HepG2 (cell line): Measurements from ENCODE around the gene RASA3. TPM values are rescaled to one million over a fixed set of nuclear protein-coding genes. Genes with fewer than 3 reads are reported as not detected.
A peak's percentile ranks its signal among the peaks of the same experiment; 100 is the strongest.

Source experiments
- ATAC-seq: fragments of 200-7000 bp; cut with Tn5 transposase; 3 replicates; pipeline ENCODE4 v1.9.1; 2020; ENCODE audit warnings: mild to moderate bottlenecking, moderate library complexity
- BruUV-seq: library from RNA; stranded (reverse); fragments of 400-500 nt; replicated peaks from 2 replicates; lab custom pipeline; 2021; lab: Mats Ljungman, UMichigan
- CTCF ChIA-PET: fragments of 300-600 bp; formaldehyde crosslinking; extraction: SDS; loops from one replicate; lab custom pipeline; 2021; ENCODE audit warnings: low total read pairs, inconsistent platforms, low intra/inter-chr PET ratio; lab: Yijun Ruan, JAX
- POLR2A ChIA-PET: fragments of 350-600 bp; sonication (Branson Sonifier 250); formaldehyde crosslinking; loops from one replicate; lab custom pipeline; 2020; ENCODE audit warnings: antibody characterized with exemption, inconsistent platforms; lab: Yijun Ruan, JAX
- DNase-seq: peaks from one replicate; pipeline ENCODE4 v3.0.0-alpha.2; 2015; ENCODE audit warnings: low spot score
- FAIRE-seq: peaks from 3 replicates; lab custom pipeline; 2011; peaks lifted over from hg19 to GRCh38; lab: Jason Lieb, UNC
- H2AFZ ChIP-seq: one replicate; pipeline ENCODE4 v1.6.1; 2011; ENCODE audit warnings: low read length, inconsistent platforms
- H3K27ac ChIP-seq: fragments of 300-600 bp; 3 replicates; pipeline ENCODE4 v1.8.0; 2011; ENCODE audit warnings: mixed run types, mild to moderate bottlenecking, mixed read lengths, low read length, inconsistent platforms; ENCODE audit not compliant: insufficient read depth; ENCODE audit errors: extremely low read length
- H3K27me3 ChIP-seq, 2 experiments: fragments of 200-600 bp in 1 of 2; 2 replicates in 1 of 2; 3 replicates in 1 of 2; pipeline versions ENCODE4 v1.6.0 to v1.8.0; 2011; ENCODE audit warnings: low read length in 2 of 2, mild to moderate bottlenecking in 2 of 2, moderate library complexity in 2 of 2, inconsistent platforms in 1 of 2; ENCODE audit not compliant: insufficient read depth in 2 of 2, control insufficient read depth in 1 of 2
- H3K36me3 ChIP-seq, 2 experiments: fragments of 200-600 bp in 1 of 2; replicated peaks in 1 of 2; 2 replicates in 1 of 2; 3 replicates in 1 of 2; pipeline versions ENCODE4 v1.5.1 to v1.8.0; 2011; ENCODE audit warnings: low read length in 2 of 2, inconsistent platforms in 1 of 2; ENCODE audit not compliant: insufficient read depth in 2 of 2, control insufficient read depth in 1 of 2
- H3K4me1 ChIP-seq: 2 replicates; pipeline ENCODE4 v1.5.1; 2012; ENCODE audit warnings: low read length, inconsistent platforms; ENCODE audit not compliant: insufficient read depth
- H3K4me2 ChIP-seq: 2 replicates; pipeline ENCODE4 v1.6.0; 2011; ENCODE audit warnings: low read depth, low read length, inconsistent platforms
- H3K4me3 ChIP-seq, 3 experiments: fragments of 200-600 bp in 1 of 3; sonication (generic), shearing (Covaris generic) in 1 of 3; replicated peaks in 1 of 3; 2 replicates each; pipeline ENCODE4 v1.5.1; 2011 to 2016; ENCODE audit warnings: low read length in 3 of 3, inconsistent platforms in 2 of 3, low read depth in 2 of 3, mild to moderate bottlenecking in 2 of 3, control low read depth in 1 of 3, mixed read lengths in 1 of 3; ENCODE audit not compliant: insufficient read depth in 1 of 3
- H3K79me2 ChIP-seq: one replicate; pipeline ENCODE4 v1.6.1; 2011; ENCODE audit warnings: low read length, inconsistent platforms; ENCODE audit not compliant: insufficient read depth
- H3K9ac ChIP-seq: 2 replicates; pipeline ENCODE4 v1.6.0; 2011; ENCODE audit warnings: mild to moderate bottlenecking, low read depth, low read length, inconsistent platforms; ENCODE audit not compliant: insufficient read depth
- H3K9me3 ChIP-seq: 2 replicates; pipeline ENCODE4 v1.5.1; 2012; ENCODE audit warnings: mild to moderate bottlenecking, low read length
- H4K20me1 ChIP-seq: 2 replicates; pipeline ENCODE4 v1.6.0; 2011; ENCODE audit warnings: inconsistent platforms, mild to moderate bottlenecking, low read length, moderate library complexity; ENCODE audit not compliant: insufficient read depth
- ARHGAP35 ChIP-seq: sonication (generic); formaldehyde crosslinking; IDR thresholded peaks from 2 replicates; pipeline ENCODE4 v1.9.0; 2022; ENCODE audit warnings: mild to moderate bottlenecking, inconsistent platforms, moderate library complexity, missing genetic modification reagents, borderline replicate concordance
- IRX3 ChIP-seq: sonication (generic); formaldehyde crosslinking; IDR thresholded peaks from 2 replicates; pipeline ENCODE4 v1.8.1; 2023; ENCODE audit warnings: mild to moderate bottlenecking, low read depth, missing genetic modification reagents, borderline replicate concordance
- JUN ChIP-seq: sonication (generic); formaldehyde crosslinking; IDR thresholded peaks from 2 replicates; pipeline ENCODE4 v1.4.0; 2020; ENCODE audit warnings: mild to moderate bottlenecking, missing genetic modification reagents
- KLF6 ChIP-seq: IDR thresholded peaks from 2 replicates; pipeline ENCODE4 v1.8.0; 2016; ENCODE audit warnings: missing biosample characterization, missing genetic modification reagents
- NFE2L1 ChIP-seq: sonication (generic); formaldehyde crosslinking; IDR thresholded peaks from 2 replicates; pipeline ENCODE4 v1.4.0; 2020; ENCODE audit warnings: missing genetic modification reagents, mild to moderate bottlenecking, borderline replicate concordance
- RBFOX2 ChIP-seq: fragments of 200-400 bp; formaldehyde crosslinking; IDR thresholded peaks from 2 replicates; pipeline ENCODE4 v1.6.1; 2017; ENCODE audit warnings: low read depth, mild to moderate bottlenecking, low read length
- SP140L ChIP-seq: sonication (generic); formaldehyde crosslinking; IDR thresholded peaks from 2 replicates; pipeline ENCODE4 v1.4.0; 2020; ENCODE audit warnings: missing genetic modification reagents, borderline replicate concordance
- ZC3H13 ChIP-seq: sonication (generic); formaldehyde crosslinking; IDR thresholded peaks from 2 replicates; pipeline ENCODE4 v1.8.1; 2023; ENCODE audit warnings: mild to moderate bottlenecking, missing genetic modification reagents, moderate library complexity
- ZFYVE20 ChIP-seq: sonication (generic); formaldehyde crosslinking; IDR thresholded peaks from 2 replicates; pipeline ENCODE4 v1.8.0; 2023; ENCODE audit warnings: low read depth, mild to moderate bottlenecking, moderate library complexity, missing genetic modification reagents, borderline replicate concordance
- ZNF10 ChIP-seq: sonication (generic); formaldehyde crosslinking; IDR thresholded peaks from 2 replicates; pipeline ENCODE4 v1.4.0; 2020; ENCODE audit warnings: mild to moderate bottlenecking, low read depth, missing genetic modification reagents, borderline replicate concordance
- ZNF496 ChIP-seq: sonication (generic); formaldehyde crosslinking; IDR thresholded peaks from 2 replicates; pipeline ENCODE4 v1.8.1; 2023; ENCODE audit warnings: mild to moderate bottlenecking, moderate library complexity, missing genetic modification reagents; ENCODE audit not compliant: insufficient replicate concordance
- ZNF530 ChIP-seq: sonication (generic); formaldehyde crosslinking; IDR thresholded peaks from 2 replicates; pipeline ENCODE4 v1.5.0; 2020; ENCODE audit warnings: low read depth, mild to moderate bottlenecking, missing genetic modification reagents
- ZSCAN25 ChIP-seq: sonication (generic); formaldehyde crosslinking; IDR thresholded peaks from 2 replicates; pipeline ENCODE4 v1.8.0; 2022; ENCODE audit warnings: mild to moderate bottlenecking, missing genetic modification reagents
- WGBS: methylation state at CpG from one replicate; pipeline ENCODE4 v1.1.6; 2017; ENCODE audit warnings: low lambda C conversion rate; 5-methylcytosine and 5-hydroxymethylcytosine counted together
- in situ Hi-C: cut with HindIII; loops from 2 replicates; pipeline ENCODE4 v1.10.0; 2017; ENCODE audit warnings: low pct_unique_long_range_greater_than_20kb; ENCODE audit not compliant: extremely low pct_ligation_motif_present
- intact Hi-C: fragments of 100-400 bp; cut with micrococcal nuclease; formaldehyde crosslinking; loops from one replicate; pipeline ENCODE4 v1.10.0; 2022; ENCODE audit not compliant: unreplicated experiment
- polyA plus RNA-seq, 8 experiments: library from polyadenylated mRNA; depleted of rRNA in 3 of 8; stranded (reverse) in 7 of 8; unstranded in 1 of 8; fragments of >200 nt; fragmentation: Illumina TruSeq in 4 of 8; extraction: Trizol in 4 of 8; gene quantifications; 2 replicates each; pipeline versions ENCODE4 v1.2.1 to v1.2.3, GENCODE V29; 2011 to 2016; ENCODE audit warnings: low read depth in 4 of 8, missing spikeins in 1 of 8, mixed read lengths in 1 of 8; ENCODE audit not compliant: insufficient read depth in 1 of 8
- total RNA-seq, 5 experiments: library from RNA; depleted of rRNA; stranded (reverse); fragments of >200 nt; fragmentation: Illumina TruSeq; extraction: Trizol; gene quantifications; 2 replicates each; pipeline ENCODE4 v1.2.3, GENCODE V29; 2016; ENCODE audit warnings: low read depth in 1 of 5
- TF ChIP-seq, protein P1 (sequence below): sonication (generic); formaldehyde crosslinking; IDR thresholded peaks from 2 replicates; pipeline ENCODE4 v1.4.0; 2020; ENCODE audit warnings: missing genetic modification reagents, borderline replicate concordance
- TF ChIP-seq, protein P2 (sequence below): sonication (generic); formaldehyde crosslinking; conservative IDR thresholded peaks from 2 replicates; pipeline ENCODE4 v1.8.1; 2023; ENCODE audit warnings: missing genetic modification reagents
- TF ChIP-seq, protein P3 (sequence below): IDR thresholded peaks from 2 replicates; pipeline ENCODE4 v1.6.1; 2018; ENCODE audit warnings: missing genetic modification reagents

Gene RASA3
- total and polyA plus RNA-seq, 2 of the 13 experiments (the other 11 are each of a cell fraction or from before 2014, with no cell fraction given): 0.05 TPM; not detected in 1

DNA sequence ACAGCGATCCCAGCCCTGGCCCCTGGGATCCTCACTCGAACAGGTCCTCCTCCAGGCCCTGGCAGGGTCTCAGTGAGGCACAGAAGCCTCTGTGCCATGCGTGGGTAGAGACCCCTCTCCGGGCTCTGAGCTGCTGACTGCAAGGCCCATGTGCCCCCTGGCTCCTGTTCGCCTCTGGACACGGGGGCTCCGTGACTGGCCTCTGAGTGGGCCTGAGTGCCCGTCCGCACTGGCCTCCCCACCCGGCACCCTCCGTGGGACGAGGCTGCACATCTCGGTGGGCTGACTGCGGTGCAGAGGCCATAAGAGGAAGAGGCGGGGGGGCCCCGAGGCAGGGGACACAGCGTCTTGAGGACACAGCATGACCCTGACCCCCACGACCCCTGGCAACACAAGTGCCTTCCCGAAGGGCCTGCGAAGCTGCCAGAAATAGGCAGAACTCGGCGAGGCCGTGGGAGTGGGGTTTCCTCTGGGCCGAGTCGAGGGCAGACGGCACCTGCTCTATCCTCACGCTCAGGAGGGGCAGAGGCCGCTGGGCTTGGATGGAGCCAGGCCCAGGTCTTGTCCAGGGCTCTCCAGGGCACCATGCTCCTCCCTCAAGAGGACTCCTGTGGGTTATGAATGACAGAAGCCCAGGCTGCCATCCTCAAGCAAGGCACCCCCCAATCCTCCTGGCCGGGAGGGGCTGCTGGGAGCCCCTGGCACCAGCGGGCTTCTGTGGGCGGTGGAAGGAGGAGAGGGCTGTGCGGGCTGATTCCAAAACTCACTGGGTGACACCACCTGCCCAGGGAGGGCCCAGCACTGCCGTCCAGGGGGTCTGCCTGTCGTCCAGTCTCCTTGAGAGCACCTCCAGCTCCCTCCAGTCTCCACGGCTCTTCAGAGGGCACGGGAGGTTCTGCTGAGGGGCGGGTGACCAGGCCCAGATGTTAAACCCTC is 52.6 kb downstream of the RASA3 start (continued):
- TF ChIP-seq, protein P1, sequence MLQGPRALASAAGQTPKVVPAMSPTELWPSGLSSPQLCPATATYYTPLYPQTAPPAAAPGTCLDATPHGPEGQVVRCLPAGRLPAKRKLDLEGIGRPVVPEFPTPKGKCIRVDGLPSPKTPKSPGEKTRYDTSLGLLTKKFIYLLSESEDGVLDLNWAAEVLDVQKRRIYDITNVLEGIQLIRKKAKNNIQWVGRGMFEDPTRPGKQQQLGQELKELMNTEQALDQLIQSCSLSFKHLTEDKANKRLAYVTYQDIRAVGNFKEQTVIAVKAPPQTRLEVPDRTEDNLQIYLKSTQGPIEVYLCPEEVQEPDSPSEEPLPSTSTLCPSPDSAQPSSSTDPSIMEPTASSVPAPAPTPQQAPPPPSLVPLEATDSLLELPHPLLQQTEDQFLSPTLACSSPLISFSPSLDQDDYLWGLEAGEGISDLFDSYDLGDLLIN (CRISPR knock-in tag): no peak
- TF ChIP-seq RBFOX2: no peak
- TF ChIP-seq, protein P2, sequence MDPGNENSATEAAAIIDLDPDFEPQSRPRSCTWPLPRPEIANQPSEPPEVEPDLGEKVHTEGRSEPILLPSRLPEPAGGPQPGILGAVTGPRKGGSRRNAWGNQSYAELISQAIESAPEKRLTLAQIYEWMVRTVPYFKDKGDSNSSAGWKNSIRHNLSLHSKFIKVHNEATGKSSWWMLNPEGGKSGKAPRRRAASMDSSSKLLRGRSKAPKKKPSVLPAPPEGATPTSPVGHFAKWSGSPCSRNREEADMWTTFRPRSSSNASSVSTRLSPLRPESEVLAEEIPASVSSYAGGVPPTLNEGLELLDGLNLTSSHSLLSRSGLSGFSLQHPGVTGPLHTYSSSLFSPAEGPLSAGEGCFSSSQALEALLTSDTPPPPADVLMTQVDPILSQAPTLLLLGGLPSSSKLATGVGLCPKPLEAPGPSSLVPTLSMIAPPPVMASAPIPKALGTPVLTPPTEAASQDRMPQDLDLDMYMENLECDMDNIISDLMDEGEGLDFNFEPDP (CRISPR knock-in tag): no peak

DNA sequence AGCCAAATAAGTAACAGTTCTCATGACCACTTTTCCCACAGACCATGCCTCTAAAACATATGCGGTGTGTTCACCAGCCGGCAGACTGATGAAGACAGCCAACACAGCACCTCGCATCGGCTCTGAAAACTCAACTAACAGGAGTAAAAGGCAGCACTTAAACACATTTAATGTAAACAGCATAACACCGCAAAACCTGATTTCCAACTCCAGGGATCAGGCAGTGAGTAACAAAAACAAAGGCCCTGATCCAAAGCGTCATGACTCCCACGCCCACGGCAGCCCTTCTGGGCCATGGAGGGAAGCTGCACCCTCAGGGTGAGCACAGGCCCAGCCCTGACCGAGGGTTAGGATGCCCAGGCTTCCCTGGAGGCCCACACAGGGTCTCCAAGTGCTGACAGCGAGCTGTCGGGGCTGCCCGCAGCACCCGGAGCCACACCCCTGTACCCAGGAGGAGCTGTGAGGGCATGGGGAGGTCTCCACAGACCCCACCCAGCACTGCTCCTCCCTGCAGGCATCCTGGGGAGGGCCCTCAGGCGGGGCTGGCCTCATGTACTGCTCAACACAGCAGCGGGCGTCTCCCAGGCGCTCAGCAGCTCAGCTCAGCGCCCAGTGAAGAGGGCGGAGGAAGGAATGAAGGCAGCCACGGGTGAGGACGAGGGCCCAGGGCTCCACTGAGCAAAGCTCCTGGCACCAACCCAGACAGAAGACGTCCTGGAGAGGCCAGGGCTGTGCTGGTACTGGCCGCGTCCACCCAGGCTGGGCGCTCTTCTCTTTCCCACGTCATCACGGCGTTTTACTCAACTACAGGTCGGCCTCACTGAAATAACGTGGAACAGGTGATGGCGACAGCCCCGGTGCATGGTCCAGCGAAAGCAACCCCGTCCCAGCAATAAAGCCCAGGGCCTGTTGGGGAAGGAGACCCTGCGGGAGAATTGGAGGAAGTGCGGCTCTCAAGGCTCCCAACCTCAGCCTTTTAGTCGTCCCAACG is 53.7 kb downstream of the RASA3 start:
- Histone ChIP-seq H4K20me1 (no peaks in the 10 kb centered on the region), H3K27ac (no peak overlapping the region), H3K4me1 (no peaks in the 10 kb centered on the region), H3K27me3 (peaks cover 7 to 66% of the 10 kb centered on the region in 2 experiments; a peak in 4 of 5 replicates), H2AFZ (no peak overlapping the region), H3K4me2 (no peak overlapping the region), H3K9ac (no peak overlapping the region), H3K36me3 (no peaks in the 10 kb centered on the region), H3K4me3 (no peak overlapping the region), H3K9me3 (no peaks in the 10 kb centered on the region), H3K79me2 (no peaks in the 10 kb centered on the region)
- ChIA-PET CTCF (no interaction called here), POLR2A (no interaction called here)
- ATAC-seq (peak; percentile 24; the same call in 1 of the 3 replicates), DNase-seq (no peak), FAIRE-seq (no peak)
- 45% methylated on average over 24 of the region's 38 CpGs for WGBS
- in situ Hi-C loops (no loop called here), intact Hi-C loops (no loop called here)
- no TSS peak for BruUV-seq
- TF ChIP-seq, protein P3, sequence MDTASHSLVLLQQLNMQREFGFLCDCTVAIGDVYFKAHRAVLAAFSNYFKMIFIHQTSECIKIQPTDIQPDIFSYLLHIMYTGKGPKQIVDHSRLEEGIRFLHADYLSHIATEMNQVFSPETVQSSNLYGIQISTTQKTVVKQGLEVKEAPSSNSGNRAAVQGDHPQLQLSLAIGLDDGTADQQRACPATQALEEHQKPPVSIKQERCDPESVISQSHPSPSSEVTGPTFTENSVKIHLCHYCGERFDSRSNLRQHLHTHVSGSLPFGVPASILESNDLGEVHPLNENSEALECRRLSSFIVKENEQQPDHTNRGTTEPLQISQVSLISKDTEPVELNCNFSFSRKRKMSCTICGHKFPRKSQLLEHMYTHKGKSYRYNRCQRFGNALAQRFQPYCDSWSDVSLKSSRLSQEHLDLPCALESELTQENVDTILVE (CRISPR knock-in tag): no peak
- TF ChIP-seq ARHGAP35 (CRISPR knock-in tag) (no peak), ZNF496 (CRISPR knock-in tag) (no peak), ZSCAN25 (CRISPR knock-in tag) (no peak), SP140L (CRISPR knock-in tag) (no peak), IRX3 (no peak), ZNF10 (CRISPR knock-in tag) (no peak), ZC3H13 (CRISPR knock-in tag) (no peak), ZNF530 (CRISPR knock-in tag) (no peak), NFE2L1 (CRISPR knock-in tag) (no peak), JUN (CRISPR knock-in tag) (no peak), ZFYVE20 (no peak), KLF6 (no peak)
